ENCODE results near the gene SRPRB. TPM values are rescaled to one million over a fixed set of nuclear protein-coding genes. Genes with fewer than 3 reads are reported as not detected.

The SRPRB gene
- total RNA-seq, 1 donor from 2014 or later = 59.9 TPM

GRCh38 chr3:133825969-133826727, 20.5 kb downstream of the SRPRB start:
- no peak for DNase-seq (ENCODE audit: low read depth)

GRCh38 chr3:133827136-133827535, 21.5 kb downstream of the SRPRB start:
- no peak for DNase-seq (ENCODE audit: low read depth)

- no peak for DNase-seq (ENCODE audit: low read depth)
Observed at GRCh38 chr3:133827684-133828083, 22.1 kb downstream of the SRPRB start.

GRCh38 chr3:133828576-133829309, 23.1 kb downstream of the SRPRB start:
- DNase-seq (ENCODE audit: low read depth) = no peak

GRCh38 chr3:133829310-133829707, 23.7 kb downstream of the SRPRB start:
- no peak for DNase-seq (ENCODE audit: low read depth)

GRCh38 chr3:133830071-133830470, 24.5 kb downstream of the SRPRB start:
- DNase-seq (ENCODE audit: low read depth) = no peak

GRCh38 chr3:133831966-133832801, 26.6 kb downstream of the SRPRB start:
- no peak for DNase-seq (ENCODE audit: low read depth)

GRCh38 chr3:133832802-133833144, 27.2 kb downstream of the SRPRB start:
- no peak for DNase-seq (ENCODE audit: low read depth)

- no peak for DNase-seq (ENCODE audit: low read depth)
Observed at GRCh38 chr3:133833267-133833666, 27.7 kb downstream of the SRPRB start.

GRCh38 chr3:133833880-133834620, 28.4 kb downstream of the SRPRB start:
- no peak for DNase-seq (ENCODE audit: low read depth)

- no peak for DNase-seq (ENCODE audit: low read depth)
Observed at GRCh38 chr3:133834621-133835417, 29.2 kb downstream of the SRPRB start.

- DNase-seq (ENCODE audit: low read depth) = no peak
Observed at GRCh38 chr3:133835418-133835743, 29.8 kb downstream of the SRPRB start.

GRCh38 chr3:133835961-133836360, 30.3 kb downstream of the SRPRB start:
- no peak for DNase-seq (ENCODE audit: low read depth)

GRCh38 chr3:133836497-133837158, 31.0 kb downstream of the SRPRB start:
- no peak for DNase-seq (ENCODE audit: low read depth)

- DNase-seq (ENCODE audit: low read depth) = no peak
Observed at GRCh38 chr3:133837487-133838295, 32.1 kb downstream of the SRPRB start.

GRCh38 chr3:133838296-133838789, 32.7 kb downstream of the SRPRB start:
- DNase-seq (ENCODE audit: low read depth) = no peak

- no peak for DNase-seq (ENCODE audit: low read depth)
Observed at GRCh38 chr3:133838916-133839800, 33.5 kb downstream of the SRPRB start.
